ENCODE results near the gene ZNF100. TPM values are rescaled to one million over a fixed set of nuclear protein-coding genes. Genes with fewer than 3 reads are reported as not detected.
"Not testable (repeated sequence)": the region's sequence is repeated elsewhere in the genome, so short reads cannot be mapped to it uniquely, and the experiment has no call there.

The ZNF100 gene
- total RNA-seq (2014; rRNA removed; shearing (Covaris generic); ENCODE audit: low replicate concordance), result 0.86 and 0.89 TPM in 2 replicates

DNA sequence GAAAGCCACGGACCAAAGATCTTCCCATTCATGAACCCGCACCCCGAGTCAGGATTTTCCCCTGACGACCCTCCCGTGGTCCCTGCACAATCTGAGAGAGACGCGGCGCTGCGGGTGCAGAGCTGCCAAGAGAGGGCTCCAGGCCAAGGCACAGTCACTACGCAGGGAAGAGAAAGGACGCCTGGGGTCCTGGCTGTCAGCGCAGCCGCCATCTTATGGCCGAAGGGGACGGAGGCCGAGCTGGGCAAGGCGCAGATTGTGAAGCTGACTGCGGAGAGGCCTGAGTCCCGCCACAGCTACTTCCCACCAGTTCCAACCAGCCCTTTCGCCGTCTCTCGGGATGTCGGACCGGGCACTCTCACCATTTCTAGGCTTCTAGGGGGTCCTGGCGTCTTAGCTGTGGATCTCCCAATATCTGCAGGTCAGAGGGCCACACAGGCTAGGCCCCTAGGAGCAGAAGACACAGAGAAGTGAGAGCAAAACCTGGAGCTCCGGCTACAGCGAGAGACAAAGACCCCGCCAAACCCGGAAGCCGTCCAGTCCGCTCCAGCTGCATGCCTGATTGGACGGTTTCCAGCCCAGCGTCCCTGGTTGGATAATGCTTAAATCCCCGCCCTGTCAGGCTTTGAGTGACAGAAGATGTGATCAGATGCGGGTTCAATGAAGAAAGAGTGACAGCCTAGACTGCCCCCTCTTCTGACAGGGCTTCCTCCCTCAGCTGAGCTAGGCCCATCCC is at the start of gene ZNF100:
Gene ZNF100, minus strand, starts transcription at position 515 of the 736 bp plus-strand sequence. Its CDS starts 150 bp downstream, at position 365.
- no peaks in the 10 kb centered on the region for H3K9me3 ChIP-seq
- H3K36me3 ChIP-seq, result peaks cover 30% of the 10 kb centered on the region
- peak within 1 kb of the TSS; percentile 75 for H3K4me3 ChIP-seq
- no peaks in the 10 kb centered on the region for H3K27me3 ChIP-seq
- DNase-seq, result peak; percentile 89

DNA sequence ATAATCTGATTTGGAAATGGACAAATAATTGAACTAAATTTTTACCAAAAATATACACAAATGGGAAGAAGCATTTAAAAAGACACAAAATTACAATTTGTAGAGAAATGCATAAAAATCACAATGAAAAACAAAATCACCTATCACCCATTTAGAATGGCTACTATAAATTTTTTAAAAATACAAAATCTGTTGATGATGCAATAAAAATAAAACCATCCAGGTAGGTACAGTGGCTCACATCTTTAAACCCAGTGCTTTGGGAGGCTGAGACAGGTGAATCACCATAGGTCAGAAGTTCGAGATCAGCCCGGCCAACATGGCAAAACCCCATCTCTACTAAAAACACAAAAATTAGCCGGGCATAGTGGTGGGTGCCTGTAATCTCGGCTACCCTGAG is 45.1 kb upstream of the ZNF100 start:
- H3K36me3 ChIP-seq, result no peaks in the 10 kb centered on the region; the same call in 1 of the 2 replicates
- H3K27me3 ChIP-seq, result no peaks in the 10 kb centered on the region
- H3K4me3 ChIP-seq, result no peak overlapping the region
- H3K9me3 ChIP-seq, result peaks cover under 1% of the 10 kb centered on the region; the same call in 1 of the 2 replicates
- no peak for DNase-seq

GRCh38 chr19:21808400-21809000 is 41.1 kb upstream of the ZNF100 start:
- not testable (repeated sequence) for H3K36me3 ChIP-seq, DNase-seq, H3K4me3 ChIP-seq, H3K9me3 ChIP-seq, H3K27me3 ChIP-seq

GRCh38 chr19:21789466-21790085 is 22.2 kb upstream of the ZNF100 start:
- Histone ChIP-seq H3K9me3 (no peaks in the 10 kb centered on the region), H3K27me3 (no peaks in the 10 kb centered on the region), H3K36me3 (no peaks in the 10 kb centered on the region), H3K4me3 (no peak overlapping the region)
- DNase-seq, result no peak

DNA sequence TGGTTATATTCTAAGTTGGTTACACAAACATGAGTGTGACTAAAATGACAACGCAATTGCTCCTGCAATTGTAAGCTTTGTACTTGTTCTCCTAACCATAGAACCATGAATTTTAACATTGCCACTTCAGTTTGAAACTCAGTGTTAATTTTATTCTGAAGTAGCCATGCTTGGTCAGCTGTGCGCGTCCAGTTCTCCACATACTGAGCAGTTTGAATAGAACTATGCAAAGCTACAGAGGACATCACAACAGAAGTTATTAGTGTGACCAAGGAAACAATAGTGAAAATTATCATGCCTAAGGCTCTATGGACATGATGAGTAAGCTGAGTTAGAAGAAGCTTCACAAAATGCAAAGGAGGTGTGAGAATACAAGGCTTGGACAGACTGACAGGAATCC is 19.6 kb upstream of the ZNF100 start:
- no peaks in the 10 kb centered on the region for H3K9me3 ChIP-seq
- DNase-seq, result no peak
- H3K36me3 ChIP-seq, result no peaks in the 10 kb centered on the region
- H3K4me3 ChIP-seq, result no peak overlapping the region
- H3K27me3 ChIP-seq, result no peaks in the 10 kb centered on the region

- DNase-seq, H3K27me3 ChIP-seq, H3K4me3 ChIP-seq, H3K9me3 ChIP-seq, H3K36me3 ChIP-seq: not testable (repeated sequence)
Observed at GRCh38 chr19:21775792-21776191, 8.4 kb upstream of the ZNF100 start.

DNA sequence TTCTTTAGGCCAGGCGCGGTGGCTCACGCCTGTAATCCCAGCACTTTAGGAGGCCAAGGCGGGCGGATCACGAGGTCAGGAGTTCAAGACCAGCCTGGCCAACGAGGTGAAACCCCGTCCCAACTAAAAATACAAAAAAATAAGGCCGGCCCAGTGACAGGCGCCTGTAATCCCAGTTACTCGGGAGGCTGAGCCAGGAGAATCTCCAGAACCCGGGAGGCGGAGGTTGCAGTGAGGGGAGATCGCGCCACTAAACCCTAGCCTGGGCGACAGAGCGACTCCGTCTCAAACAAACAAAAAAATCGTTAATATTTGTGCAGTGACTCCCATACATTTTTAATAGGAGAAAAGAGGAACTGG is 694 bp downstream of the ZNF100 start:
- DNase-seq, result peak; percentile 4
- H3K36me3 ChIP-seq, result peaks cover 32% of the 10 kb centered on the region
- not testable (repeated sequence) for H3K9me3 ChIP-seq, H3K27me3 ChIP-seq
- peak overlapping the region; percentile 75 for H3K4me3 ChIP-seq

- Histone ChIP-seq H3K36me3 (peaks cover 34% of the 10 kb centered on the region), H3K9me3 (no peaks in the 10 kb centered on the region), H3K4me3 (no peak overlapping the region), H3K27me3 (no peaks in the 10 kb centered on the region)
- DNase-seq, result no peak
Observed at GRCh38 chr19:21765151-21765550, 2.2 kb downstream of the ZNF100 start.

DNA sequence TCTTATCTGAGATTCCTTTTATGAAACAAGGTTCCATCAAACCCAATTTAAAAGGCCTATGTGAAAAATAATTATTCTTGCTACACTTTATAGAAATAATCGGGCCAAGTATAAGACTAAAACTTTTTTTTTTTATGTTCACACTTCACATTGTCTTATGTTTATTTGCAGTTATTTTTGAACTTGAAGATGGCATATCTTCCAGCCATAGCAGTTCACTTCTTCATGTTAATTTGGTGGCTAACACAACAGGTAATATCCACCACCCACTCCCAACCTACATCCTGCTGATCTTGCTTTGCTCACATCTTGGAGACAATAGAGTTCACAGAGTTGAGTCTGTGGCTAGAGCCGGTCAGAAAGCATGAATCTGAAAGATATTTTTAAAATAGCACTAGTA is 5.8 kb downstream of the ZNF100 start:
- not testable (repeated sequence) for H3K4me3 ChIP-seq, H3K27me3 ChIP-seq, H3K9me3 ChIP-seq, DNase-seq
- H3K36me3 ChIP-seq, result peaks cover 34% of the 10 kb centered on the region

DNA sequence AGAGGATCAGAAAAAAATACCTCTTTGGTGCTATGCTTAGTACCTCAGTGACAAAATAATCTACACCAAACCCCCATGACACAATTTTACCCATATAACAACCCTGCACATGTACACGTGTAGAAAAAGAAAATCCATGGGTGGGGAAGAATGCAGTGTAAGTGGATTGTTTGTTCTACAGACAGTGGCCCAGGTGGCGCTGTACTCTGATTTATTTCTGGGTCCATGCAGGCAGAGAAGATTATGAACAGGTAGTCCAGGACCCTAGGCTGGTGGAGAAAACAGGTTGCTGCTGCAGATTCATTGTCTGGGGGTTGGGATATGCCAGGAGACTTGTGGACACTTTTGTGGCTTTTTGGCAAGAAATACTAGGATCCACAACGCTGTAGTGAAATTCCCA is 9.1 kb downstream of the ZNF100 start:
- Histone ChIP-seq H3K9me3 (no peaks in the 10 kb centered on the region; the same call in 1 of the 2 replicates), H3K4me3 (no peak overlapping the region), H3K36me3 (peaks cover 15% of the 10 kb centered on the region), H3K27me3 (no peaks in the 10 kb centered on the region)
- no peak for DNase-seq

DNA sequence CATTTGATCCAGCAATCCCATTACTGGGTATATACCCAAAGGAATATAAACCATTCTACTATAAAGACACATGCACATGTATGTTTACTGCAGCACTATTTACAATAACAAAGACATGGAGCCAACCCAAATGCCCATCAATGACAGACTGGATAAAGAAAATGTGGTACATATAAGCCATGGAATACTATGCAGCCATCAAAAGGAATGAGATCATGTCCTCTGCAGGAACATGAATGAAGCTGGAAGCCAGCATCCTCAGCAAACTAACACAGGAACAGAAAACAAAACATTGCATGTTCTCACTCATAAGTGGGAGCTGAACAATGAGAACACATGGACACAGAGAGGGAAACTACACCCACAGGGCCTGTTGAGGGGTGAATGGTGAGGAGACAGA is 11.8 kb downstream of the ZNF100 start:
- H3K4me3 ChIP-seq, H3K27me3 ChIP-seq, H3K9me3 ChIP-seq, DNase-seq, H3K36me3 ChIP-seq: not testable (repeated sequence)

DNA sequence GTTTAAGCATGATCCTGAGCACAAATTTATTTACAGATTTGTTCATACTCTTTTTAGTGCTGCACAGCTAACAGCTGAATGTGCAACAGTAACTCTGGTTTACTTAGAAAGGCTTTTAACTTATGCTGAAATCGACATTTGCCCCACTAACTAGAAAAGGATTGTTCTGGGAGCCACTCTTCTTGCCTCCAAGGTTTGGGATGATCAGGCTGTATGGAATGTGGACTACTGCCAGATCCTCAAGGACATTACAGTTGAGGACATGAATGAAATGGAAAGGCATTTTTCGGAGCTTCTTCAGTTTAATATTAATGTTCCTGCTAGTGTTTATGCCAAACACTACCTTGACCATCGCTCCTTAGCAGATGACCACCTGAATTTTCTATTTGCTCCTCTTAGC is 16.0 kb downstream of the ZNF100 start:
- peaks cover 9% of the 10 kb centered on the region for H3K36me3 ChIP-seq
- no peaks in the 10 kb centered on the region; the same call in 1 of the 2 replicates for H3K9me3 ChIP-seq
- no peak for DNase-seq
- no peaks in the 10 kb centered on the region for H3K27me3 ChIP-seq
- no peak overlapping the region for H3K4me3 ChIP-seq

GRCh38 chr19:21750586-21751128 is 16.7 kb downstream of the ZNF100 start:
- H3K4me3 ChIP-seq, result no peak overlapping the region
- no peaks in the 10 kb centered on the region for H3K9me3 ChIP-seq
- no peak for DNase-seq
- H3K27me3 ChIP-seq, result no peaks in the 10 kb centered on the region
- H3K36me3 ChIP-seq, result peaks cover 9% of the 10 kb centered on the region

DNA sequence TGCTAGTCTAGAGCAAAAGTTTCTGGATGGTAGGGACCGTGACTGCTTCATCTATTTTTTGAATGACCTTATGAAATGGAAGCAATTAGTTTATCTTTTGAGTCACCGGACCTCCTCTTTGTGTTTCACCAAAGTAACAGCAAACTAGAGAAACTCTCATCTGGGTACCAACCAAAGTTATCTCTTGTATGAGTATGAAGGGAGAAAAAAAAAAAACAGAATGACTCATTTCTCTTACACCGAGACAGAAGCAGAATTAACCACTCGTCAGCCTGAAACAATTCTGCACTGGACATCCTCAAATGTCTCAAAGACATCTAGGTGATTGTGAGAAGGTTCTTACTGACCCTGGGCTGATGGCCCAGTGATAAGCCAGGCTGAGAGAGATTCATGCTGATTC is 18.3 kb downstream of the ZNF100 start:
- H3K4me3 ChIP-seq, result no peak overlapping the region
- no peaks in the 10 kb centered on the region for H3K27me3 ChIP-seq
- DNase-seq, result no peak
- no peaks in the 10 kb centered on the region for H3K9me3 ChIP-seq
- H3K36me3 ChIP-seq, result peaks cover 9% of the 10 kb centered on the region; the same call in 1 of the 2 replicates

DNA sequence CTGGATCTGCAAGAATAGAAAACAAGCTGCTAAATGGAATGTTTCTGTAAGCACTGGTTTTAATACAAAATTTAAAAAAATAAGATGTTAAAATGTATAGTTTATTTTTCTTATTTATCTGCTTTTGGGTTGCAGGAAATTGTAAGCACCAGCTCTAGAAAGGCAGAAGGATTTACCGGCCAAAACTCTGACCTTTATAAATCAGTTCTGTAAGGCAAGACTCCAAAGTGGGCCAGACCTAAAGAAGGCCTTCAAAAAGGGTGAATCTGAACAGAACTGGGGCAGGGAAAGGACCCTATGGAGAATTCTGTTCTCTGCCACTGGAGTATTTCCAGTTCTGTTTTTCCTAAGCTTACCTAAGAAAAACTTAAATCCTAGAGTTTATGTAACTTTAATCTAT is 19.3 kb downstream of the ZNF100 start:
- DNase-seq, result no peak
- H3K27me3 ChIP-seq, result no peaks in the 10 kb centered on the region
- no peaks in the 10 kb centered on the region for H3K9me3 ChIP-seq
- H3K4me3 ChIP-seq, result no peak overlapping the region
- H3K36me3 ChIP-seq, result peaks cover 9% of the 10 kb centered on the region; the same call in 1 of the 2 replicates

DNA sequence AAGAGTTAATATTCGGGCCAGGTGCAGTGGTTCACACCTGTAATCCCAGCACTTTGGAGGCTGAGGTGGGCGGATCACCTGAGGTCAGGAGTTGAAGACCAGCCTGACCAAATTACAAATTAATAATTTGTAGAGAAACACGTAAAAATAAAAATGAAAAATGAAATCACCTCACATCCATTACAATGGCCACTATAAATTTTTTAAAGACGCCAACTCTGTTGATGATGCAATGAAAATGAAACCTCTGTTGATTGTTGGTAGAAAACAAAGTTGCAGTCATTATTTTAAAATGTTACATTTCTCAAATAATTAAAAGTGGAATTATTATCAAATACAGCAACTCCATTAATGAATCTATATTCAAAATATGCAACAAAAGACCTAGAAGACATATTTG is 26.8 kb downstream of the ZNF100 start:
- H3K27me3 ChIP-seq, result no peaks in the 10 kb centered on the region
- no peaks in the 10 kb centered on the region for H3K9me3 ChIP-seq
- DNase-seq, result no peak
- H3K4me3 ChIP-seq, result no peak overlapping the region
- peaks cover 9% of the 10 kb centered on the region for H3K36me3 ChIP-seq

- H3K9me3 ChIP-seq, H3K27me3 ChIP-seq, H3K4me3 ChIP-seq, DNase-seq: not testable (repeated sequence)
- peaks cover 26% of the 10 kb centered on the region for H3K36me3 ChIP-seq
Observed at GRCh38 chr19:21726942-21727747, 40.2 kb downstream of the ZNF100 start.
